Stimulated activated CD4-positive, alpha-beta T cell treated with anti-CD3 and anti-CD28 coated beads, Interleukin-12 subunit alpha, Interleukin-12 subunit beta, amount 100 ng/mL, for 24 hours (primary cell): ENCODE data around the gene TUBB3.

ENCODE experiments used
- DNase-seq, 2 experiments: peaks; one replicate each; pipeline ENCODE4 v3.0.0-alpha.2; 2020; ENCODE audit warnings: low read depth in 2 of 2

Gene TUBB3

DNA sequence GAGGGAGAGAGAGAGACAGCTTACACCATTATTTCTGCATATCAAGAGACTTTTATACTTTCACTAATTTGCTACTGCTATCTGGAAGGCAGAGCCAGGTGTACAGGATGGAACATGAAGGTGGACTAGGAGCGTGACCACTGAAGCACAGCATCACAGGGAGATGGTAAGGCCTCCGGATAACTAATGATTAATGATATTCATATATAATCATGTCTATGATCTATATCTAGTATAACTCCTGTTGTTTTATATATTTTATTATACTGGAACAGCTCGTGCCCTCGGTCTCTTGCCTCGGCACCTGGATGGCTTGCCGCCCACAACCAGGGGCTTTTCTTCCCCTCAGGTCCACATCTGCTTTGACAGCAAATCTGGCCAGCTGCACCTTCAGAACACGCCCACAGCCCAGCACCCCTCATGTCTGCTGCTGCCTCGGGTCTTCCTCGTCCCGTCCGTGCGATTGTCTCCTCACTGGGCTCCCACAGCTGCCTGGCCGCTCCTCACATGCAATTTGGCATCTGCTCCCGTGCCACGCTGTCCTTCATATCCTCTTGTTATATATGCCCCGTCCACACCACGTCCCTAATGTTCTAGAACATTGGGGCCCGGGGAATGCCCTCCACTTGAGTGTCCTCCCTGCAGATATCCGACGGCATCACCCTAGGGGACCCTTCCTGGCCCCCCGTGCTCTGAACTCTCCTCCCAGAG lies 15.2 kb downstream of the TUBB3 start:
- no peak for DNase-seq

DNA sequence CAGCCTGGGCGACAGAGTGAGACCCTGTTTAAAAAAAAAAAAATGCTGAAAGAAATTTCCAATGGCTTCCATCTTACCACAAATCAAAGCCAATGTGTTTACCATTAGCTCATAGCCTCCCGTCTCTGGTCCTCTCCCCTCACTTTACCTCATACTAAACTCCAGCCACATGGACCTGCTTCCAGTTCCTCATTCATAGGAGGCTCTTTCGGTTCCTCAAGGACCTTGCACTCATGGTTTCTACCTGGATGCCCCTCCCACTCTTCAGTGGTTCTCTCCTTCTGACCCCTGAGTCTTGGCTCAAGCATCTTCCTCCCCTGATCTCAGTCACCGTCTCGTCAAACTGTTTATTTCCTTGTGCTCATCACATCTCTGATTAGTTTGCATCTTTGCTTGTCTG lies 21.6 kb downstream of the TUBB3 start:
- no peak for DNase-seq

GRCh38 chr16:89945654-89946053 lies 22.5 kb downstream of the TUBB3 start:
- DNase-seq: no peak

DNA sequence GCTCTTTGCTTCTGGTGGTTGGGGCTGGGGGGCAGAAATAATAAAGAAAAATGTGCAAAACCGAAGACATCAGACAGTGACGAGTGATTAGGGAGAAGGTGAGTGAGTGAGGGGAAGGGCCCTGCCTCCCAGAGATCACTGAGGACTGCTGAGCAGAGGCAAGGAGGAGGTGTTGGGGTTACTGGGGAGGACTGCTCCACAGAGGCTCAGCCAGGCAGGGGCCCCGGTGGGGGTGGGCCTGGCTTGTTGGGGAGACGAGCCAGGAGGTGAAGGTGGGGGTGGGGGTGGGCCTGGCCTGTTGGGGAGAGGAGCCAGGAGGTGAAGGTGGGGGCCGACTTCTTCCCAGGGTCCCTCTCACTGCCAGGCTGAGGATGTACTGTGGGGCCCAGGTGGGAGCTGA lies 23.4 kb downstream of the TUBB3 start:
- no peak for DNase-seq

- no peak for DNase-seq
Observed at GRCh38 chr16:89949121-89949742, 26.1 kb downstream of the TUBB3 start.

- no peak for DNase-seq
Observed at GRCh38 chr16:89949756-89950155, 26.6 kb downstream of the TUBB3 start.

- no peak for DNase-seq
Observed at GRCh38 chr16:89951509-89951908, 28.4 kb downstream of the TUBB3 start.

GRCh38 chr16:89952049-89952448 lies 28.9 kb downstream of the TUBB3 start:
- no peak for DNase-seq

DNA sequence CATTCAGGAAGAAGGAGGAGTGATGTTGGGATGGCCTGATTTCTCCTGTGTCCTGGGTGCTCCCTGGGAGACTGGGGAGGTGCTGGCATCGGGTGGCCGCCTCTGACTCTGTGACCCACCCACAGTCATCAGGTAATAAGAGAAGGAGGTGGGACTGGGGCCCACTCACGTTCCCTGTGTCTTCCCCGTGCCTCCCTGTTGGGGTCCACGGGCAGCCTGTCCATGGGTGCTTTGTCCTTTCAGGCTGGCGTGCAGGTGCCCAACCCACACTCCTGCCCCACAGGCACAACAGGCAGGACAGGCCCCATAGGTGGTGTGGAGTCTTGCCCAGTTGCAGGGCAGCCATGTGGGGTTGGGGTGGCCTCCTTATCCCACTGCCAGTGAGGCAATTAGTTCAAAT lies 29.4 kb downstream of the TUBB3 start:
- DNase-seq: no peak

GRCh38 chr16:89953671-89954406 lies 30.7 kb downstream of the TUBB3 start:
- DNase-seq: no peak

DNA sequence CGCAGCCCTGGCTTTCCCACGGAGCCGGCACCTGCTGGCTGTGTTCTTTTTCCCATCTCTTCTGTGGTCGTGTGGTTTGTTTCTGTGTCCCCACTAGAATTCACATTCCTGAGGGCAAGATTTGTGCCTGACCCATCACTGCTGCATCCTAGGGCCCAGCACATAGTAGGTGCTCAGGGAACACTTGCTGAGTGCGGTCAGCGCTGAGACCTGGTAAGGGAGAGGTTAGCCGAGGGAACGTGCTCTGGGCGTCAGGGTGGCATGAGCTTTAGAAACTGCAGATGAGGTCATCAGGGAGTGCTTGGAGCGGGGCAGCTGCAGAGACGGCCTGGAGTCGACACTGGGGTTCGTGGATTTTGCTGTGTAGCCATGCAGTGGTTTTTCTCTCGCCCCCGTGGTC lies 31.3 kb downstream of the TUBB3 start:
- DNase-seq: no peak

- no peak for DNase-seq
Observed at GRCh38 chr16:89955001-89955685, 32.0 kb downstream of the TUBB3 start.

DNA sequence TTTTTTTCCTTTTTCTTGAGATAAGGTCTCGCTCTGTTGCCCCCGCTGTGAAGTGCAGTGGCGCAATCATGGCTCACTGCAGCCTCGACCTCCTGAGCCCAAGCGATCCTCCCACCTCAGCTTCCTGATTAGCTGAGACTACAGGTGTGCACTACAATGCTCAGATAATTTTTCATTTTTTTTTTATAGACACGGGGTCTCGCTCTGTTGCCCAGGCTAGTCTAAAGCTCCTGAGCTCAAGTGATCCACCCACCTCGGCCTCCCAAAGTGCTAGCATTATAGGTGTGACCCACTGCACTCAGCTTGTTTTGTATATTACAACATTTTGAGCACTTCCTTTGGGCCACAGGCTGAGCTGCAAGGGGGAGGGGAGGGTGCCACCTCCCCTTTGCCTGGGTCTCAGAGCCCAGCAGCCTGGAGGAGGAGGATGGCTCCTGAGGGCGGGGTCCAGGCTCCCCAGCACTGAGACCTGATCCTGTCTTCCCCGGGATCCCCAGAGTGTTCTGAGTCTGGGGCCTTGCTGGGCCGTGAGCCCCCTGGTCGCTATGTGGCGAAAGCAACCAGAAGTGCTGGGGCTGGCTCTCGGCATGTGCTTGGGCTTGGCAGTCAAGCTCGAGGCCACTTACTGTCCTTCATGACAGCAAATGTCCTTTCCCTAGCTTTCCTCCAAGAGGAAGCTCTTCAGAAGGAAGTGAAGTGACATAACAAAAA lies 33.5 kb downstream of the TUBB3 start:
- DNase-seq: no peak

- DNase-seq: no peak
Observed at GRCh38 chr16:89957216-89957785, 34.2 kb downstream of the TUBB3 start.

- DNase-seq: no peak
Observed at GRCh38 chr16:89958068-89958467, 34.9 kb downstream of the TUBB3 start.

- no peak for DNase-seq
Observed at GRCh38 chr16:89958596-89958995, 35.5 kb downstream of the TUBB3 start.

- DNase-seq: no peak
Observed at GRCh38 chr16:89960966-89961365, 37.8 kb downstream of the TUBB3 start.

DNA sequence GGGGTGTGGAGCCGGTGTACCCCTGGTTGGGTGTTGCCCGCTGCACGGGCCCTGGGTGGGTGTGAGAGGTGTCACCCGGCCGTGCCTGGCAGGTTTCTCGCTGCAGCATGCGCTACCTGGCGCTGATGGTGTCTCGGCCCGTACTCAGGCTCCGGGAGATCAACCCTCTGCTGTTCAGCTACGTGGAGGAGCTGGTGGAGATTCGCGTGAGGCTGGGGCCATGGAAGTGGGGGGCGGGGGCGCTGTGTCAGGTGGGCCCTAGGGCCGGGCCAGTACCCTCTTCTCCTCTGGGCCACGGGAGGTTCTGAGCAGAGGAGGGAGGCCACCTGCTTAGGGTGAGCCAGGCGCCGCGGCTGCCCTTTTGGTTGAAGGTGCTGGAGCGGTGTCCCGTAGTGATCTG lies 38.8 kb downstream of the TUBB3 start:
- no peak for DNase-seq

DNA sequence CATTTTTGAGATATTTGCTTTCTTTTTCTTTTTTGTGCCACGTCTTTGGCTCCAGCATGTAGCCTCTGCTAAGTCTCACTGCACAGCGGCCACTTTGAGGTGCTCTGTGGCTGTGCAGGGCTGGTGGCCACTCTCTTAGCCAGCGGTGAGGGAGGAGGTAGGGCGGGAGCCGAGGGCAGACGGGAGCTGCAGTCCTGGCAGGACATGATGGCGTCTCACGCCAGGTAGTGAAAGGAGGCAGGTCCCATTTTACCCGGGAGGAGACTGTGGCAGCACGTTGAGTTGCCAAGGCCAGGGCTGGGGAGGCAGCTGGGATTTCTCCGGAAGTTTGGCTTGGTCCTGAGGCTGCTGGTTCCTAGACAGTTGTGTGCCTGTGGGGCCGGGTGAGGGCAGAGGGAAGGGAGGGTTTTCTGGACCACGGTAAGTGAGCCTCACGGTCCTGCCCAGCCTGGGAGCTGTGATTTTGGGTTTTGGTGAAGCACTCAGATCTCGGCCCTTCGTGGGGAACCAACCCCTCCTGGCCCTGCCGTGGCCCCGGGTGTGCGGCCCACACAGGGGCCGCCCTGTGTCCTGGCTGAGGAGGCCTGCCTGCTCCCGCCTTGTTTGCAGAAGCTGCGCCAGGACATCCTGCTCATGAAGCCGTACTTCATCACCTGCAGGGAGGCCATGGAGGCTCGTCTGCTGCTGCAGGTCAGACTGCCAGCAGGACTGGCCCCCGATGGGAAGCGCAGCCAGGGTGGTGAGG lies 39.8 kb downstream of the TUBB3 start:
- DNase-seq: no peak

DNA sequence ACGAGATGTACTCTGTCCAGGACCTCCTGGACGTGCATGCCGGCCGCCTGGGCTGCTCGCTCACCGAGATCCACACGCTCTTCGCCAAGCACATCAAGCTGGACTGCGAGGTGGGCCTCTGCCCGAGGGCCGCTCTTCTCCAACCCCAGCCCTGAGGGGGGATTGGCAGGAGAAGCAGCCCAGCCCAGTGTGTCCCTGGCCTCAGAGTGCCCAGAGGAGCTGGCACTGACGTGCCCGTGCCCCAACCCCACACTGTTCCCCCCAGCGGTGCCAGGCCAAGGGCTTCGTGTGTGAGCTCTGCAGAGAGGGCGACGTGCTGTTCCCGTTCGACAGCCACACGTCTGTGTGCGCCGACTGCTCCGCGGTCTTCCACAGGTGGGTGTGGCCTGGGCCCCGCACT lies 41.1 kb downstream of the TUBB3 start:
- DNase-seq: no peak
